Astrocyte (in vitro differentiated cells and primary cell): ENCODE results near the gene CCDC194. TPM values are rescaled to one million over a fixed set of nuclear protein-coding genes. Genes with fewer than 3 reads are reported as not detected.

Experiments
- DNase-seq: peaks from one replicate; pipeline ENCODE4 v3.0.0-alpha.2; 2010; ENCODE audit warnings: low read depth
- FAIRE-seq: peaks from 2 replicates; lab custom pipeline; 2011; peaks lifted over from hg19 to GRCh38; lab: Jason Lieb, UNC
- H2AFZ ChIP-seq: 2 replicates; pipeline ENCODE4 v1.6.0; 2012; ENCODE audit warnings: low read depth, low read length, inconsistent platforms
- H3K27ac ChIP-seq: 2 replicates; pipeline ENCODE4 v1.5.1; 2011; ENCODE audit warnings: low read depth, low read length, inconsistent platforms
- H3K27me3 ChIP-seq: 2 replicates; pipeline ENCODE4 v1.6.0; 2011; ENCODE audit warnings: low read length, inconsistent platforms; ENCODE audit not compliant: insufficient read depth
- H3K36me3 ChIP-seq: 2 replicates; pipeline ENCODE4 v1.5.1; 2011; ENCODE audit warnings: low read length, inconsistent platforms; ENCODE audit not compliant: insufficient read depth
- H3K4me1 ChIP-seq: 2 replicates; pipeline ENCODE4 v1.5.1; 2011; ENCODE audit warnings: low read length, inconsistent platforms; ENCODE audit not compliant: insufficient read depth
- H3K4me2 ChIP-seq: 2 replicates; pipeline ENCODE4 v1.6.0; 2012; ENCODE audit warnings: low read length, inconsistent platforms
- H3K4me3 ChIP-seq: 2 replicates; pipeline ENCODE4 v1.5.1; 2011; ENCODE audit warnings: low read depth, mild to moderate bottlenecking, low read length, inconsistent platforms; ENCODE audit not compliant: insufficient read depth
- H3K79me2 ChIP-seq: 2 replicates; pipeline ENCODE4 v1.6.0; 2012; ENCODE audit warnings: mild to moderate bottlenecking, low read length, inconsistent platforms; ENCODE audit not compliant: insufficient read depth
- H3K9ac ChIP-seq: 2 replicates; pipeline ENCODE4 v1.6.0; 2012; ENCODE audit warnings: mild to moderate bottlenecking, low read length, inconsistent platforms
- H3K9me3 ChIP-seq: 2 replicates; pipeline ENCODE4 v1.5.1; 2012; ENCODE audit warnings: low read depth, mild to moderate bottlenecking, low read length, inconsistent platforms; ENCODE audit not compliant: insufficient read depth
- H4K20me1 ChIP-seq: 2 replicates; pipeline ENCODE4 v1.6.0; 2012; ENCODE audit warnings: low read length, inconsistent platforms; ENCODE audit not compliant: insufficient read depth
- H3K27ac Mint-ChIP-seq: one replicate; pipeline ENCODE4 v1.8.0; 2021; ENCODE audit warnings: mild to moderate bottlenecking, mixed read lengths; ENCODE audit not compliant: unreplicated experiment
- H3K27me3 Mint-ChIP-seq: one replicate; pipeline ENCODE4 v1.8.0; 2021; ENCODE audit warnings: low read depth, mixed read lengths; ENCODE audit not compliant: unreplicated experiment
- H3K36me3 Mint-ChIP-seq: one replicate; pipeline ENCODE4 v1.8.0; 2021; ENCODE audit warnings: low read depth, mixed read lengths; ENCODE audit not compliant: unreplicated experiment
- H3K4me1 Mint-ChIP-seq: one replicate; pipeline ENCODE4 v1.8.0; 2021; ENCODE audit warnings: low read depth, mixed read lengths; ENCODE audit not compliant: unreplicated experiment
- H3K4me3 Mint-ChIP-seq: one replicate; pipeline ENCODE4 v1.8.0; 2021; ENCODE audit warnings: mild to moderate bottlenecking, moderate library complexity, mixed read lengths; ENCODE audit not compliant: unreplicated experiment
- H3K9me3 Mint-ChIP-seq: one replicate; pipeline ENCODE4 v1.8.0; 2021; ENCODE audit warnings: mild to moderate bottlenecking, mixed read lengths; ENCODE audit not compliant: unreplicated experiment
- EZH2 ChIP-seq: IDR thresholded peaks from 2 replicates; pipeline ENCODE4 v1.6.1; 2012; ENCODE audit warnings: mild to moderate bottlenecking, low read length, inconsistent platforms; ENCODE audit not compliant: insufficient read depth
- total RNA-seq: library from RNA; stranded (reverse); gene quantifications from 2 replicates; pipeline ENCODE4 v1.2.1, GENCODE V29; 2021
- TF ChIP-seq, protein P1 (sequence below): IDR thresholded peaks from 2 replicates; pipeline ENCODE4 v1.5.1; 2011; ENCODE audit warnings: low read depth, mild to moderate bottlenecking, inconsistent platforms, low read length, moderate library complexity; ENCODE audit not compliant: insufficient read depth

CCDC194 gene
- total RNA-seq, 1 donor from 2014 or later, result 14.1 TPM

DNA sequence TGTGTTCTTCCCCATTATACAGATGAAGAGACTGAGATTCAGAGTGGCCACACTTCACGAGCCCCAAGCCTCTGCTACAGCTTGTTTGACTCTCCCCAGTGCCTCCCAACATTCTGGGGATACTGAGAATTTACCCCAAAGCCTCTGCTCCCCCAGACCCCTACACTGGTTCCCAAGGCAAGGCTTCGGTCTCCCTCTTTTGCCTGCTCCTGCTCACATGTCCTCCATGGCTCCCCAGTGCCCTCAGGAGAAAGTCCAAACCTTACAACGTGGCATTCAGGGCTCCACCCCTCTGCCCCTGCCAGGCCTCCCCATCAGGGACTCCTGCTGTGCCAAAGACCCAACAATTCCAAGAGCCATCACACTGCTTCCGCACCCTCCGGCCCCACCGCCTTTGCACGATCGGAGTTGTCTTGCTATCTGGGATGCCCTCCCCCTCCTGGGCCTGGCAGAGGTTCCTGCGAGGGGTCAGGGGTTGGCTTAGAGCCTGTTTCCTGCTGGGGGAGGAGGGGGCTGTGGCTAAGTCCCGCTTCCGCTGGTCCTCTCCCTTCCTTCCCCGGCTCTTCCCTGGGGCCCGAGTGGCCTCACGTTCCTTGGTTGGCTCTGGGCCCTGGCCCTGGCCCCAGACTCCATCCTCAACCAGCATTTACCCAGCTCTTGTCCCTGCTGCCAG is 41.3 kb downstream of the CCDC194 start:
- FAIRE-seq (no peak), DNase-seq (no peak)
- H3K4me3 ChIP-seq, result no peak overlapping the region
- H3K27ac ChIP-seq, result no peak overlapping the region
- H3K36me3 Mint-ChIP-seq, result no peaks in the 10 kb centered on the region
- H3K4me3 Mint-ChIP-seq, result no peak overlapping the region
- H3K27me3 ChIP-seq, result no peaks in the 10 kb centered on the region
- TF ChIP-seq EZH2, result no peak
- TF ChIP-seq, protein P1, sequence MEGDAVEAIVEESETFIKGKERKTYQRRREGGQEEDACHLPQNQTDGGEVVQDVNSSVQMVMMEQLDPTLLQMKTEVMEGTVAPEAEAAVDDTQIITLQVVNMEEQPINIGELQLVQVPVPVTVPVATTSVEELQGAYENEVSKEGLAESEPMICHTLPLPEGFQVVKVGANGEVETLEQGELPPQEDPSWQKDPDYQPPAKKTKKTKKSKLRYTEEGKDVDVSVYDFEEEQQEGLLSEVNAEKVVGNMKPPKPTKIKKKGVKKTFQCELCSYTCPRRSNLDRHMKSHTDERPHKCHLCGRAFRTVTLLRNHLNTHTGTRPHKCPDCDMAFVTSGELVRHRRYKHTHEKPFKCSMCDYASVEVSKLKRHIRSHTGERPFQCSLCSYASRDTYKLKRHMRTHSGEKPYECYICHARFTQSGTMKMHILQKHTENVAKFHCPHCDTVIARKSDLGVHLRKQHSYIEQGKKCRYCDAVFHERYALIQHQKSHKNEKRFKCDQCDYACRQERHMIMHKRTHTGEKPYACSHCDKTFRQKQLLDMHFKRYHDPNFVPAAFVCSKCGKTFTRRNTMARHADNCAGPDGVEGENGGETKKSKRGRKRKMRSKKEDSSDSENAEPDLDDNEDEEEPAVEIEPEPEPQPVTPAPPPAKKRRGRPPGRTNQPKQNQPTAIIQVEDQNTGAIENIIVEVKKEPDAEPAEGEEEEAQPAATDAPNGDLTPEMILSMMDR, result no peak
- H3K27me3 Mint-ChIP-seq, result peaks cover 16% of the 10 kb centered on the region
- H3K9me3 ChIP-seq, result no peaks in the 10 kb centered on the region
- H3K4me2 ChIP-seq, result no peak overlapping the region
- H3K9me3 Mint-ChIP-seq, result peaks cover 4% of the 10 kb centered on the region
- peak overlapping the region; percentile 41 for H2AFZ ChIP-seq
- H3K4me1 ChIP-seq, result peaks cover 8% of the 10 kb centered on the region
- peak overlapping the region; percentile 89 for H3K27ac Mint-ChIP-seq
- H3K36me3 ChIP-seq, result no peaks in the 10 kb centered on the region
- H3K79me2 ChIP-seq, result no peaks in the 10 kb centered on the region
- no peaks in the 10 kb centered on the region for H4K20me1 ChIP-seq
- H3K9ac ChIP-seq, result no peak overlapping the region
- H3K4me1 Mint-ChIP-seq, result peaks cover 3% of the 10 kb centered on the region

GRCh38 chr19:17351815-17352435 is 42.1 kb downstream of the CCDC194 start:
- H3K27ac Mint-ChIP-seq, result no peak overlapping the region
- H3K4me3 ChIP-seq, result no peak overlapping the region
- no peak overlapping the region for H3K4me2 ChIP-seq
- H4K20me1 ChIP-seq, result no peaks in the 10 kb centered on the region
- no peaks in the 10 kb centered on the region for H3K9me3 ChIP-seq
- no peak for TF ChIP-seq EZH2
- TF ChIP-seq, protein P1, result no peak
- H3K9me3 Mint-ChIP-seq, result peaks cover 4% of the 10 kb centered on the region
- H3K36me3 Mint-ChIP-seq, result no peaks in the 10 kb centered on the region
- FAIRE-seq, result no peak
- peaks cover 8% of the 10 kb centered on the region for H3K4me1 ChIP-seq
- DNase-seq, result no peak
- no peaks in the 10 kb centered on the region for H3K27me3 ChIP-seq
- H2AFZ ChIP-seq, result no peak overlapping the region
- no peak overlapping the region for H3K27ac ChIP-seq
- H3K27me3 Mint-ChIP-seq, result peaks cover 16% of the 10 kb centered on the region
- H3K4me3 Mint-ChIP-seq, result no peak overlapping the region
- peaks cover 7% of the 10 kb centered on the region for H3K4me1 Mint-ChIP-seq
- no peaks in the 10 kb centered on the region for H3K79me2 ChIP-seq
- no peaks in the 10 kb centered on the region for H3K36me3 ChIP-seq
- H3K9ac ChIP-seq, result no peak overlapping the region

DNA sequence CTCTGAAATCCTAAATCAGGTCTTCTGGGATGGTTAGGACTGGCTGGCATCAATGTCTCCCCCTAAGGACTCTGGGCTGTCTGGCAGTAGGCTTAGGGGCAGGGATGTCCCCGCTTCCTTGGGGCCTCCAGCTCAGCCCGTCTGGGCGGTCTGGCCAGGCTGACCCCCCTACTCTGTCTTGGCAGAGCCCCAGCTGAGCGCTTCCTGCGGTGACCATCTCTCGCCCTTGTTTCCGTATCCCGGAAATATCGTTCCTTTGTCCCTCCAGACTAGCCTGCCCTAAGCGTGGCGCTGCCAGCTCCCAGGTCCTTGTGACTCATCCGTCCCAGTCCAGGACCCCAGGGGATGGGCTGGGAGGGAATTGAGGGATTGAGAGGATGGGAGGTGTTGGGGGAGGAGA is 45.3 kb downstream of the CCDC194 start:
- H3K36me3 ChIP-seq, result no peaks in the 10 kb centered on the region
- peak overlapping the region; percentile 39 for H3K4me3 ChIP-seq
- TF ChIP-seq EZH2, result no peak
- TF ChIP-seq, protein P1, result no peak
- Mint-ChIP-seq H3K27ac (no peak overlapping the region), H3K36me3 (no peaks in the 10 kb centered on the region), H3K27me3 (peaks cover 16% of the 10 kb centered on the region), H3K4me3 (peak overlapping the region; percentile 45), H3K4me1 (peaks cover 9% of the 10 kb centered on the region), H3K9me3 (peaks cover 4% of the 10 kb centered on the region)
- no peaks in the 10 kb centered on the region for H3K79me2 ChIP-seq
- no peaks in the 10 kb centered on the region for H4K20me1 ChIP-seq
- H3K27ac ChIP-seq, result no peak overlapping the region
- DNase-seq (peak; percentile 52), FAIRE-seq (no peak)
- H3K9me3 ChIP-seq, result no peaks in the 10 kb centered on the region
- H3K9ac ChIP-seq, result peak overlapping the region; percentile 50
- peaks cover 8% of the 10 kb centered on the region for H3K4me1 ChIP-seq
- H3K27me3 ChIP-seq, result no peaks in the 10 kb centered on the region
- peak overlapping the region; percentile 91 for H2AFZ ChIP-seq
- H3K4me2 ChIP-seq, result peak overlapping the region; percentile 80
